ENCODE data around the gene PARD3.

GRCh38 chr10:34470307-34470706 lies 344.8 kb downstream of the PARD3 start:
- TF ChIP-seq CTCF (conservative IDR thresholded peaks at IDR 0.05) (no peak), EZH2 (IDR thresholded peaks at IDR 0.05; ENCODE audit: low read depth) (no peak)
